Skeletal muscle satellite cell (primary cell): Measurements from ENCODE around the gene NPHP4.

Source experiments
- H3K27me3 ChIP-seq: 2 replicates; pipeline ENCODE4 v1.7.0; 2013; ENCODE audit warnings: low read length; ENCODE audit not compliant: control insufficient read depth, insufficient read depth
- H3K36me3 ChIP-seq: 2 replicates; pipeline ENCODE4 v1.7.0; 2013; ENCODE audit warnings: mild to moderate bottlenecking, control low read depth, low read length; ENCODE audit not compliant: insufficient read depth
- H3K4me1 ChIP-seq: 2 replicates; pipeline ENCODE4 v1.7.0; 2013; ENCODE audit warnings: low read length; ENCODE audit not compliant: control insufficient read depth, insufficient read depth
- H3K4me2 ChIP-seq: 2 replicates; pipeline ENCODE4 v1.7.0; 2013; ENCODE audit warnings: mild to moderate bottlenecking, low read length
- H3K4me3 ChIP-seq: 2 replicates; pipeline ENCODE4 v1.7.0; 2013; ENCODE audit warnings: low read length
- H3K9ac ChIP-seq: 2 replicates; pipeline ENCODE4 v1.7.0; 2013; ENCODE audit warnings: mild to moderate bottlenecking, low read depth, low read length, moderate library complexity
- H3K9me3 ChIP-seq: replicated peaks from 2 replicates; pipeline ENCODE4 v1.7.0; 2013; ENCODE audit warnings: mild to moderate bottlenecking, control low read depth, low read length

The NPHP4 gene

DNA sequence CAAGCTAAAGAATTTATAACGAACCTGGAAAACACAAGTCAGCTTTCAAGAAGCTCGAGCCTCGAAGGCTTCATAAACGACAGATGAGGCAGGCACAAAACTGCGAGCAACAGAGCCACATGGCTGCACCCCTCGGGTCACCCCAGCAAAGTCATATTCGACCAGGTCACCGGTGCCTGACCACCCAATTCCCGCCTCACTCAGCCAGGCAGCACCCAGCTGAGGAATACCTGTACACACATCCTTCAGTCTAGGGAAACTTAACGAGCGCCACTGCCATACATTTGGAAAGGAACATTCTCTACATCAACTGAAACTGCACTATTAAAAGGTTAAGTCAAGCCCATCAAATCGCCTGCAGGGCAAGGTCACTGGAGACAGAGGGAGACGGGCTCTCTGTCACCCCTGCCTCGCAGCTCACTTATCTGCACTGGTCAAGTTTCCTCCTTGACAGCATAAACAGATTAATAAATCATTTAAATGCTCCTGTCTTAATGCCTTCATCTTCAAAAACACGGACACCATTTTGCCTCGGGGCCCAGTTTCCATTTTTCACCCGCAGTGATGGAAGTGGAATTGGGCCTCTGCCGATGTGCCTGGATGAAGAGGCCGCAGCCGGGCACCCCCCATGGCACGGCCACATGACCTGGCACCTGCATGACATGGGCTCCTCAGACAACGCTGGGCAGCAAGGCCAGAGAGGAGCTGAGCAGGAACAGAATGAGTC lies 20.6 kb downstream of the NPHP4 start:
- no peaks in the 10 kb centered on the region for H3K27me3 ChIP-seq
- H3K4me3 ChIP-seq: no peak overlapping the region
- H3K9ac ChIP-seq: no peak overlapping the region
- H3K4me1 ChIP-seq: no peaks in the 10 kb centered on the region
- no peak overlapping the region for H3K4me2 ChIP-seq
- H3K36me3 ChIP-seq: peaks cover 2% of the 10 kb centered on the region
- no peaks in the 10 kb centered on the region for H3K9me3 ChIP-seq

DNA sequence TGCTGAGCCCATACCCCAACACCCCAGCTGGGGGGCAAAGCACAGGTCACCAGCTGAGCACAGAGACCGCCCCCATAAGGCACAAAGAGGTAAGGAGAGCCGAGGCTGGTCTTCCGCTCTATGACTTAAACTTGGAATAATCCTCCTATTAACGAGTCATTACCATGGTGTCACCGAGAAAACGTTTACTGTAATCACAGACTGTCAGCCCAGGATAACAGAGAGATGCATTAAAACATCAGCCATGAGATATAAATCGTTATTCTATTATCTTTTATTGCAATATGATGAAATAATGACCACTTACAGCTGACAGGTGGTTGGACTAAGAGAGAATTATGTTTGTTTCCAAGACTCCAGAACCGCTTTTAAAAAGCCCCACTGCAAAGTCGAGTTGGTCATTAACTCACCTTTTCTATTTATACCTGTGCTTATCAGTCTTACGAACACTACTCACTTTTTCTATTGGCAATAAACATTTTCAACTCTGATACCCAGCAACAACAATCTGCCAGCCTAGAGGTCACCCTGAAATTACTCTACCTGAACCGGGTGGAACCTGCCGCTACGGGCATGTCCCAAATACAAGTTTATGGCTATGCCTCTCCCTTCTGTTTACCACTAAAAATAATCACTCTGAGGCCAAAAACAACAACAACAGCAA lies 21.5 kb downstream of the NPHP4 start:
- Histone ChIP-seq H3K27me3 (no peaks in the 10 kb centered on the region), H3K9ac (no peak overlapping the region), H3K4me3 (no peak overlapping the region), H3K4me2 (no peak overlapping the region), H3K9me3 (no peaks in the 10 kb centered on the region), H3K36me3 (peaks cover 2% of the 10 kb centered on the region), H3K4me1 (no peaks in the 10 kb centered on the region)

DNA sequence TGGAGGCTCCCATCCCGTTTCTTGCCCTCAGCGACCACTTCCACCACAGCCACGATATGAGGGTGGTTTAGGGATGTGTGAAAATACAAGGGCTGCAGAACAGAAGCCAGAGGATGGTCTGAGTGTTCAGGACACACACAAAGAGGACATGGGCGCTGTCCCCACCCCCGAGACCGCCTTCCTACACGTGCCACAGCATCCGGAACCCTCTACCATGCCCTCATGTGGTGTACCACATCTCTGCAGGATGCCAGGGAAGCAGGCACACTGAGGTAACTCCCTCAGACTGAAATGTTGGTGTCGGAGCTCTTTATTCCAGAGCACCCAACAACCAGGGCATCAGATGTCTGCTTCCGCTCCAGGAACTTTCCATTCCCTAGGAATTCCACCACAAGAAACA lies 23.1 kb downstream of the NPHP4 start:
- Histone ChIP-seq H3K36me3 (peaks cover 2% of the 10 kb centered on the region), H3K9ac (no peak overlapping the region), H3K4me3 (no peak overlapping the region), H3K4me1 (no peaks in the 10 kb centered on the region), H3K27me3 (no peaks in the 10 kb centered on the region), H3K4me2 (no peak overlapping the region), H3K9me3 (no peaks in the 10 kb centered on the region)

DNA sequence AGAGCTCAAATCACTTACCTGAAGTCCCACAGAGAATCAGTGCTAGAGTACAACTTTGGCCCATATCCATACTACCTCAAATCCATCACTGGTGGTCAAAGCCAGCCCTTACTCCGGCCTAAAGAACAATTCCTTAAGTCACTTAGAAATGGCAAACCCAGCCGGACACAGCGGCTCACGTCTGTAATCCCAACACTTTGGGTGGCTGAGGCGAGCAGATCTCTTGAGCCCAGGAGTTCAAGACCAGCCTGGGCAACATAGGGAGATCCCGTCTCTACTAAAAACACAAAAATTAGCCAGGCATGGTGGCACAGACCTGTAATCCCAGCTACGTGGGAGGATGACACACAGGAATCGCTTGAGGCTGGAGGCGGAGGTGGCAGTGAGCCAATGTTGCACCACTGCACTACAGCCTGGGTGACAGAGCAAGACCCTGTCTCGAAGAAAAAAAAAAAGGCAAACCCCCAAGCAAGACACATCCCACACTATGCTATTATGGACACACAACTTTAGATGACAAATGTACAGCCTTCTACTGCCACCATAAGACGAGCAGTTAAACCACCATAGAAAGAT lies 24.0 kb downstream of the NPHP4 start:
- no peaks in the 10 kb centered on the region for H3K27me3 ChIP-seq

DNA sequence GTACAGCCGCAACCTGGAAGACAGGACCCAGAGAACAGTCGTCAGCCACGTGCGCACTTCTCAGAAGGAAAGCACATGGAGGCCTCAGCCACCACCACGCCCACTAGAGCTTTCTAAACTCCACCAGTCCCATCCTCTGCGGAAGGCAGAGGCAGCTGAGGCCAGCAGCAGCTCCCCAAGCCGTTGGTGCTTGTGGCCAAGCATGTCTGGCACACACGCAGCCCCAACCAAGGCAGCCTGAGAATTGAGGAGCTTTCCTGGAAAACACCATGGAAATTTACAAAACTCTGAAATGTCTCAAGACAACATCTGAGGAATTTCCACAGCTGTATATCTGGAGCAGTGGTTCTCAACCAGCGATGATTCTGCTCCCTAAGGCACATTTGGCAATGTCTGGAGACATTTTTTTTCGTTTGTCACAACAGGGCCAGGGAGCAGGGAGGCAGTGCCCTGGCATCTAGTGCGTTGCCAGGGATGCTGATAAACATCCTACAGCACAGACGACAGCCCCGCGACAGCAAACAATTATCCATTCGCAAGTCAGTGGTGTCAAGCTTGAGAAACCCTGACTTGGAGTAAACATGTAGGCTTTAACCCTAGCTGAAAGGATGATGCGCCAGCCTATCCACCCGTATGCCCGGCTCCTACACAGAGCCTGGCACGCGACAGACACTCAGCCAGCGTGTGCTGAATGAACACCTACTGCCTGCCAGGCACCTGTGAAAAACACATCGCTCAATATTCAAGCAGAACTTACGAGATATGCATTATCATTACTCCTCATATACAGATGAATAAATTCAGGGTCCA lies 24.7 kb downstream of the NPHP4 start:
- H3K4me1 ChIP-seq: no peaks in the 10 kb centered on the region
- H3K9me3 ChIP-seq: no peaks in the 10 kb centered on the region
- peaks cover 2% of the 10 kb centered on the region for H3K36me3 ChIP-seq
- H3K9ac ChIP-seq: no peak overlapping the region
- no peak overlapping the region for H3K4me3 ChIP-seq
- H3K27me3 ChIP-seq: no peaks in the 10 kb centered on the region
- H3K4me2 ChIP-seq: no peak overlapping the region

More for the DNA sequence above, 24.0 kb downstream of the NPHP4 start:
- H3K4me3 ChIP-seq: no peak overlapping the region
- H3K9ac ChIP-seq: no peak overlapping the region
- H3K9me3 ChIP-seq: no peaks in the 10 kb centered on the region
- H3K4me1 ChIP-seq: no peaks in the 10 kb centered on the region
- no peak overlapping the region for H3K4me2 ChIP-seq
- H3K36me3 ChIP-seq: peaks cover 2% of the 10 kb centered on the region

DNA sequence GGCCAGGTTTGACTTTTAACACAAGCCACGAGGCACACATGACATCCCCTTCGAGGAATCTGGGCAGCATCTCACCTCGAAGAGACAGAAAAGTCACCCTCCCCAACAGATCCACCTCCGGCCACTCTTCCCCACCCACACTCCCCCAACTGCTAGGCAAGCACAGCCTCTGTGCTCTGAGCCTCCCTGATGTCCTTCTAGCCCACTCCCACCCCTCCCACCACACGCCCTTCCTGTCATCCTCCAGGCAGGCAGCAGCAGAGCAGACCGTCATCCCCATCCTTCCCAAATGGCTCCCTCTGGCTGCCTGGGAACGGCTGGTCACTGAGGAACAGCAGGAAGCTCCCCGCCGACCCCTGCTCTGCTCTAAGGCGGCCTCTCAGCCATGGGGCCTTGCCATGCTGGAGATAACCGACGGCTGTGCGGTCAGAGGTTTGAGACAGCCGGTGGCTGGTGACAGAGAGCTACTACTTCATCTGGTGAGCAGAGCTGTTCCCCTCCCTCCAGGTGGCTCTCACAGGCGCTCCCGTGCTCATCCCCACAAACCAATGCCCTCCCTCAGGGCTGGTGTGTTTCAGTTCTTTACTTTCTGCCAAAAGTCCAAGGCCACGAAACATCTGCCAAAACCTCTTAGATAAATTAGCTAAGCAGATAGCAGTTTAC lies 25.6 kb downstream of the NPHP4 start:
- Histone ChIP-seq H3K9me3 (no peaks in the 10 kb centered on the region), H3K4me2 (no peak overlapping the region), H3K9ac (no peak overlapping the region), H3K36me3 (peaks cover 2% of the 10 kb centered on the region), H3K4me1 (no peaks in the 10 kb centered on the region), H3K4me3 (no peak overlapping the region), H3K27me3 (no peaks in the 10 kb centered on the region)

DNA sequence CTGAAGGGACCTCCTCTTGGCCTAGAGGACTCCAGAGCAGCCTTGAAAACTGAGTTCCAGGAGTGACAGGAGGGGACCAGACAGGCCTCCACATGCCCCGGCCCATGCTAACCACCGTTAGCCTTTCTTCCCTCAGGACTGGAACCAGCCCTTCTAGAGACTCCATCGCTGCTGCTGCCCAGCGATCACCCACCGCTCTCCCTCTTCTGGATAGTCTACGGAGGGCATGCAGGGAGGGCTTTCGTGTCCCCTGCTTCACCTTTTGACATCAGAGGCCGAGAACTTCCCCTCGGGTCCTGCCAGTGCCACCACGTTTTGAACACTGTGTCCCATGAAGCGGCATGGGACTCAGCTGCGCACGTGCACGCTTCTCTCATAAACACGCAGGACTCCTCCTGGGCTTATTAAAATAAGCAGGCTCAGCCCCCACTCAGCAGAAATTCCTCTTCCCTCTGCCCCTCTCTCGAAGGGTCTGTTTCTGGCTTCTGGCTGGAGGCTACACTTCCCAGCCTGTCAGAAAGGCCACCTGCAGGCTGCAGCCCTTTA lies 26.6 kb downstream of the NPHP4 start:
- H3K9ac ChIP-seq: no peak overlapping the region
- H3K4me1 ChIP-seq: no peaks in the 10 kb centered on the region
- H3K27me3 ChIP-seq: no peaks in the 10 kb centered on the region
- no peak overlapping the region for H3K4me2 ChIP-seq
- no peaks in the 10 kb centered on the region for H3K9me3 ChIP-seq
- H3K4me3 ChIP-seq: no peak overlapping the region
- peaks cover 10% of the 10 kb centered on the region for H3K36me3 ChIP-seq

DNA sequence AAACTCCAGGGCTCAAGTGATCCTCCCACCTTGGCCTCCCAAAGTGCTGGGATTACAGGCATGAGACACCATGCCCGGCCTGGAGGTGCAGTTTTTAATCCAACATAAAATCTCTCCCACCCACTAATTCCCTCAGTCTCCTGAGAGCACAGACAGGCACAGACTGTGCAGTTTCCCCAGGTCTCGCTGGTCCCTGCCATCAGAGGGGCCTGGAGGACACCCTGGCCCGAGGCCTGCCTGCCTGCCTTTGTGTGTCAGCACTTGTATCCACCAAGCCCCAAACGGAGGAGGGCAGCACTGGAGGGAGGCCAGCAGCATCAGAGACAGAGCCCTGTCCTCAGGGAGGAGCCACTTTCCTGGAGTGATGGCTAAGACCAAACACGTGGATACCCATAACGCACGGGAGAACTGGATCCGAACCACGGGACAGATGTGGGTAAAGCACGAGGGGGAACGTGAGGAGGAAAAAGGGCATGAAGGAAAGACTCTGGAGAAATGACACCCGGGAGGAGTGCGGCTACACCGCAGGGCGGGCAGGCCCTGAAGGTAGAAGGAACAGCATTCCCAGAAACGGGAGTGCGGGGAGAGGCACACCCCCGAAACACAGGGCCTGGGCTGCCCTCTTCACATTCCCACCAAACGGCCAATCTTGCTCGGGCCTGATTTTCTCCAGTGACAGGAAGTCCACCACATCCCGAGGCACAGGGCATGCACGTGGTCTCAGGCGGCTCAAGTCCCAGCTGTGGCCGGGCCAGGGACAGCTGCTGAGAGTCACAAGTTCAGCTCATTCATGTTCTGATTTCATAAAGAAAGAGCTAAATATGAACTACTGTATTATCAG lies 29.7 kb downstream of the NPHP4 start:
- Histone ChIP-seq H3K9ac (no peak overlapping the region), H3K27me3 (no peaks in the 10 kb centered on the region), H3K9me3 (no peaks in the 10 kb centered on the region), H3K4me3 (no peak overlapping the region), H3K36me3 (peaks cover 10% of the 10 kb centered on the region), H3K4me2 (no peak overlapping the region), H3K4me1 (no peaks in the 10 kb centered on the region)

DNA sequence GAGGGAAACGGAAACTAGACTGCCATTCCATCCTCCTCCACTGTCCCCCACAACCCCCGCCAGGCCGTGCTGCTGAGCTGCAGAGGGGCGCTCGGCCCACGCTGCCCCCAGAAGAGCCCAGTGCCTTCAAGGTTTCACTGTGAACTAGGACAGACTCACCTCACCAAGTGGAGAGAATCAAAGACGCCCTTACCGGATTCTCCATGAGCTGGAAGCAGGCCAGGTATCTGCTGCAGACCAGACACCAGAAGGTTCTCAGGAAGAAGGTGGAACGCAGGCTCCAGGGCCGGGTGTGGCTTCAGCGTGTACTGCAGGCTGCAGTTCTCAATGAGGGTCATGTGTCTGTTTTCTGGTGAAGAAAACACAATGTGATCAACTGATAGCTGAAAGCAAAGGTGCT lies 30.6 kb downstream of the NPHP4 start:
- H3K4me1 ChIP-seq: no peaks in the 10 kb centered on the region
- H3K27me3 ChIP-seq: no peaks in the 10 kb centered on the region
- H3K9ac ChIP-seq: no peak overlapping the region
- no peaks in the 10 kb centered on the region for H3K9me3 ChIP-seq
- H3K4me3 ChIP-seq: no peak overlapping the region
- peaks cover 8% of the 10 kb centered on the region for H3K36me3 ChIP-seq
- H3K4me2 ChIP-seq: no peak overlapping the region

DNA sequence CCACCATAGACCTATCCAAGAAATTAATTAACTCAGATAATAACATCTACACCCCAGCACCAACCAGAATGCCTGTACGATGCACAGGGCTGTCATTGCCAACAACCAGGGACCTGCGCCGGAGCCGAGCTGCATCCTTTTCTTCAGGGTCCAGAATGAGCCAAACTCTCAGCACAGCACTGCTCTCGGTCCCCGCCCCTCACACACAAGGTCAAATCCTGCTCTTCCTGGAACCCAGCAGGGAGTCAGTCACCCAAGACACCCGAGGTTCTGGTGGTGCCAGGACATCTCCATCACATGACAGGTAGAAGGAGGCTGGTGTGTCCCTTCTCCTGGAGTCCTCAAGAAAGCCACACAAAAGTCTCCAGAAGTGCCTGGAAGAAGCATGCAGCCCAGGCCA lies 31.9 kb downstream of the NPHP4 start:
- no peak overlapping the region for H3K4me3 ChIP-seq
- H3K9ac ChIP-seq: no peak overlapping the region
- no peak overlapping the region for H3K4me2 ChIP-seq
- H3K27me3 ChIP-seq: no peaks in the 10 kb centered on the region
- H3K36me3 ChIP-seq: peaks cover 11% of the 10 kb centered on the region
- H3K4me1 ChIP-seq: no peaks in the 10 kb centered on the region
- no peaks in the 10 kb centered on the region for H3K9me3 ChIP-seq
